ENCODE data around the gene CEP43. TPM values are rescaled to one million over a fixed set of nuclear protein-coding genes. Genes with fewer than 3 reads are reported as not detected.

The CEP43 gene
- total RNA-seq, 1 experiment from 2014 or later: 19.7 TPM

- no peak for TF ChIP-seq EZH2 (IDR thresholded peaks at IDR 0.05; ENCODE audit: low read depth)
- TF ChIP-seq, protein P1, sequence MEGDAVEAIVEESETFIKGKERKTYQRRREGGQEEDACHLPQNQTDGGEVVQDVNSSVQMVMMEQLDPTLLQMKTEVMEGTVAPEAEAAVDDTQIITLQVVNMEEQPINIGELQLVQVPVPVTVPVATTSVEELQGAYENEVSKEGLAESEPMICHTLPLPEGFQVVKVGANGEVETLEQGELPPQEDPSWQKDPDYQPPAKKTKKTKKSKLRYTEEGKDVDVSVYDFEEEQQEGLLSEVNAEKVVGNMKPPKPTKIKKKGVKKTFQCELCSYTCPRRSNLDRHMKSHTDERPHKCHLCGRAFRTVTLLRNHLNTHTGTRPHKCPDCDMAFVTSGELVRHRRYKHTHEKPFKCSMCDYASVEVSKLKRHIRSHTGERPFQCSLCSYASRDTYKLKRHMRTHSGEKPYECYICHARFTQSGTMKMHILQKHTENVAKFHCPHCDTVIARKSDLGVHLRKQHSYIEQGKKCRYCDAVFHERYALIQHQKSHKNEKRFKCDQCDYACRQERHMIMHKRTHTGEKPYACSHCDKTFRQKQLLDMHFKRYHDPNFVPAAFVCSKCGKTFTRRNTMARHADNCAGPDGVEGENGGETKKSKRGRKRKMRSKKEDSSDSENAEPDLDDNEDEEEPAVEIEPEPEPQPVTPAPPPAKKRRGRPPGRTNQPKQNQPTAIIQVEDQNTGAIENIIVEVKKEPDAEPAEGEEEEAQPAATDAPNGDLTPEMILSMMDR (conservative IDR thresholded peaks at IDR 0.05): no peak
- Histone ChIP-seq H3K36me3 (ENCODE audit: low read depth) (peaks cover 25% of the 10 kb centered on the region; the same call in 1 of the 2 replicates), H3K9me3 (ENCODE audit: insufficient read depth, low read depth) (no peaks in the 10 kb centered on the region), H3K79me2 (ENCODE audit: low read depth) (no peaks in the 10 kb centered on the region), H3K4me3 (no peak overlapping the region), H4K20me1 (ENCODE audit: insufficient read depth) (no peaks in the 10 kb centered on the region), H3K27me3 (ENCODE audit: insufficient read depth, low read depth) (no peaks in the 10 kb centered on the region), H3K27ac (no peak overlapping the region), H3K4me1 (replicated peaks; ENCODE audit: insufficient read depth) (no peaks in the 10 kb centered on the region), H2AFZ (no peak overlapping the region), H3K4me2 (no peak overlapping the region), H3F3A (ENCODE audit: insufficient read depth, low read depth) (no peaks in the 10 kb centered on the region), H3K9me2 (ENCODE audit: insufficient read depth) (no peaks in the 10 kb centered on the region)
- ChIA-PET CTCF (no interaction called here), POLR2A (ENCODE audit: unreplicated experiment) (no interaction called here)
- BruUV-seq (replicated peaks): no TSS peak
- intact Hi-C loops (cut with micrococcal nuclease; ENCODE audit: unreplicated experiment): no loop called here
- DNase-seq: no peak
Measured at GRCh38 chr6:167031082-167031709, 32.0 kb downstream of the CEP43 start.

GRCh38 chr6:167034056-167034455 lies 34.9 kb downstream of the CEP43 start:
- CTCF ChIA-PET: no interaction called here
- no peak overlapping the region for H3K4me3 ChIP-seq
- POLR2A ChIA-PET (ENCODE audit: unreplicated experiment): no interaction called here
- intact Hi-C loops (cut with micrococcal nuclease; ENCODE audit: unreplicated experiment): no loop called here
- no peaks in the 10 kb centered on the region for H3K4me1 ChIP-seq (replicated peaks; ENCODE audit: insufficient read depth)
- H3K4me2 ChIP-seq: no peak overlapping the region
- H3K9me2 ChIP-seq (ENCODE audit: insufficient read depth): no peaks in the 10 kb centered on the region
- H2AFZ ChIP-seq: no peak overlapping the region
- H3K36me3 ChIP-seq (ENCODE audit: low read depth): peaks cover 13% of the 10 kb centered on the region; the same call in 1 of the 2 replicates
- BruUV-seq (replicated peaks): no TSS peak
- no peaks in the 10 kb centered on the region for H3F3A ChIP-seq (ENCODE audit: insufficient read depth, low read depth)
- H3K79me2 ChIP-seq (ENCODE audit: low read depth): no peaks in the 10 kb centered on the region
- no peaks in the 10 kb centered on the region for H3K27me3 ChIP-seq (ENCODE audit: insufficient read depth, low read depth)
- H4K20me1 ChIP-seq (ENCODE audit: insufficient read depth): peaks cover 6% of the 10 kb centered on the region; the same call in 1 of the 2 replicates
- TF ChIP-seq EZH2 (IDR thresholded peaks at IDR 0.05; ENCODE audit: low read depth): no peak
- TF ChIP-seq, protein P1 (conservative IDR thresholded peaks at IDR 0.05): no peak
- H3K9me3 ChIP-seq (ENCODE audit: insufficient read depth, low read depth): no peaks in the 10 kb centered on the region
- DNase-seq: no peak
- H3K27ac ChIP-seq: no peak overlapping the region

DNA sequence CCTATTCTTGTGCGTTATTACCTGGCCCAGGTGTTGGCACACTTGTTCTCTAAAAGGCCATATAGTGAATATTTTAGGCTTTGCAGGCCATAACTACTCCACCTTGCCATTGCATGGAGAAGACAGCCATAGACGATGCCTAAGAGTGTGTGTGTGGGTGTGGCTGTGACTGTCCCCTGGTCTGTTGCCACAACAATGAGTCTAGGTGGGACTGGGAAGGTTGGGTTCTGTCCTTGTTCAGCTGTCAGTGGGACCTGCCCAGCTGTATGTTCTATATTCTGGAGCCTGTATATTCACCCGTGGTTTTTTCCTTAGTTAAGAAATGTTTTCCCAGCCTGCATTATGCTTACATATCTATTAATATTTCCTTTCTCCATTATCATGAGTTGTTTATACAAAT lies 38.6 kb downstream of the CEP43 start:
- no peak for TF ChIP-seq EZH2 (IDR thresholded peaks at IDR 0.05; ENCODE audit: low read depth)
- TF ChIP-seq, protein P1 (conservative IDR thresholded peaks at IDR 0.05): no peak
- H3K9me3 ChIP-seq (ENCODE audit: insufficient read depth, low read depth): no peaks in the 10 kb centered on the region
- no TSS peak for BruUV-seq (replicated peaks)
- H3K27ac ChIP-seq: no peak overlapping the region
- H3F3A ChIP-seq (ENCODE audit: insufficient read depth, low read depth): no peaks in the 10 kb centered on the region
- H3K4me1 ChIP-seq (replicated peaks; ENCODE audit: insufficient read depth): no peaks in the 10 kb centered on the region
- H3K79me2 ChIP-seq (ENCODE audit: low read depth): no peaks in the 10 kb centered on the region
- no peak overlapping the region for H3K4me2 ChIP-seq
- no peaks in the 10 kb centered on the region for H3K27me3 ChIP-seq (ENCODE audit: insufficient read depth, low read depth)
- intact Hi-C loops (cut with micrococcal nuclease; ENCODE audit: unreplicated experiment): no loop called here
- H2AFZ ChIP-seq: no peak overlapping the region
- H3K9me2 ChIP-seq (ENCODE audit: insufficient read depth): no peaks in the 10 kb centered on the region
- H4K20me1 ChIP-seq (ENCODE audit: insufficient read depth): peaks cover 9% of the 10 kb centered on the region
- H3K4me3 ChIP-seq: no peak overlapping the region
- ChIA-PET POLR2A (ENCODE audit: unreplicated experiment) (no interaction called here), CTCF (no interaction called here)
- peaks cover 7% of the 10 kb centered on the region; the same call in 1 of the 2 replicates for H3K36me3 ChIP-seq (ENCODE audit: low read depth)
- DNase-seq: no peak
